ENCODE data around the gene ARAP3. TPM values are rescaled to one million over a fixed set of nuclear protein-coding genes. Genes with fewer than 3 reads are reported as not detected.

ARAP3 gene
- total and polyA plus RNA-seq, 9 of the 15 experiments (the other 6 are each of a cell fraction or from before 2014, with no cell fraction given): 0.83 to 25.7 (median 6.4) TPM

GRCh38 chr5:141618804-141619554, 63.1 kb downstream of the ARAP3 start, which contains the start of gene DIAPH1 (continued):
- TF ChIP-seq MGA (IDR thresholded peaks at IDR 0.05) (peak; percentile 73), CBFA2T3 (IDR thresholded peaks at IDR 0.05) (peak; percentile 26), ZNF780A (CRISPR knock-in tag; IDR thresholded peaks at IDR 0.05) (no peak), POLR2AphosphoS2 (IDR thresholded peaks at IDR 0.05; ENCODE audit: low read length) (peak; percentile 74), EP300 (IDR thresholded peaks at IDR 0.05; ENCODE audit: low read length) (0 out of 2 replicates have a peak, but pooled peaks have one; percentile 50), ZNF395 (CRISPR knock-in tag; IDR thresholded peaks at IDR 0.05) (0 out of 2 replicates have a peak, but pooled peaks have one; percentile 53), ZNF76 (CRISPR knock-in tag; IDR thresholded peaks at IDR 0.05; ENCODE audit: borderline replicate concordance) (no peak), ZNF655 (CRISPR knock-in tag; IDR thresholded peaks at IDR 0.05) (no peak), ZNF717 (CRISPR knock-in tag; IDR thresholded peaks at IDR 0.05) (no peak), ZNF766 (CRISPR knock-in tag; conservative IDR thresholded peaks at IDR 0.05) (no peak), HDGF (IDR thresholded peaks at IDR 0.05) (no peak), LARP7 (IDR thresholded peaks at IDR 0.05) (no peak), ZBTB34 (CRISPR knock-in tag; IDR thresholded peaks at IDR 0.05) (no peak)

All from K562 (cell line).